NCI-H82 treated with DMSO at 0.1 percent for 48 hours (cell line): ENCODE data around the gene RAB3B.

Experiments used
- DNase-seq: peaks from one replicate; lab custom pipeline; 2025; ENCODE audit not compliant: unreplicated experiment; lab: John Stamatoyannopoulos, UW

RAB3B gene

GRCh38 chr1:51957618-51958017 is 32.9 kb downstream of the RAB3B start:
- DNase-seq: no peak

GRCh38 chr1:51956528-51957509 is 33.7 kb downstream of the RAB3B start:
- DNase-seq: no peak

GRCh38 chr1:51955797-51956527 is 34.5 kb downstream of the RAB3B start:
- DNase-seq: no peak

GRCh38 chr1:51954783-51955182 is 35.7 kb downstream of the RAB3B start:
- DNase-seq: no peak

GRCh38 chr1:51953079-51953478 is 37.4 kb downstream of the RAB3B start:
- DNase-seq: no peak

- no peak for DNase-seq
Measured at GRCh38 chr1:51952638-51953037, 37.9 kb downstream of the RAB3B start.

GRCh38 chr1:51950701-51951100 is 39.8 kb downstream of the RAB3B start:
- DNase-seq: no peak

GRCh38 chr1:51949014-51949702 is 41.3 kb downstream of the RAB3B start:
- no peak for DNase-seq

GRCh38 chr1:51948491-51948915 is 42.0 kb downstream of the RAB3B start:
- no peak for DNase-seq

GRCh38 chr1:51946300-51946699 is 44.2 kb downstream of the RAB3B start:
- no peak for DNase-seq

- DNase-seq: no peak
Measured at GRCh38 chr1:51945591-51945990, 44.9 kb downstream of the RAB3B start.

GRCh38 chr1:51942281-51942680 is 48.2 kb downstream of the RAB3B start:
- DNase-seq: no peak

GRCh38 chr1:51941528-51941927 is 49.0 kb downstream of the RAB3B start:
- DNase-seq: no peak

GRCh38 chr1:51937112-51937511 is 53.4 kb downstream of the RAB3B start:
- no peak for DNase-seq

GRCh38 chr1:51936531-51936930 is 54.0 kb downstream of the RAB3B start:
- no peak for DNase-seq

GRCh38 chr1:51933344-51933743 is 57.2 kb downstream of the RAB3B start:
- no peak for DNase-seq

- no peak for DNase-seq
Measured at GRCh38 chr1:51930329-51930728, 60.2 kb downstream of the RAB3B start.

- DNase-seq: no peak
Measured at GRCh38 chr1:51928896-51929295, 61.6 kb downstream of the RAB3B start.

- DNase-seq: no peak
Measured at GRCh38 chr1:51927029-51927428, 63.5 kb downstream of the RAB3B start.

- DNase-seq: no peak
Measured at GRCh38 chr1:51926171-51926812, 64.2 kb downstream of the RAB3B start.

GRCh38 chr1:51924455-51924854 is 66.0 kb downstream of the RAB3B start:
- no peak for DNase-seq
